ENCODE measurements around the gene MPND. TPM values are rescaled to one million over a fixed set of nuclear protein-coding genes. Genes with fewer than 3 reads are reported as not detected.

Gene MPND
- total RNA-seq, 2 experiments from 2014 or later = 7.2 to 19.1 TPM

GRCh38 chr19:4390017-4390566 lies 46.7 kb downstream of the MPND start:
- Histone ChIP-seq H3K4me1 (ENCODE audit: insufficient read depth, low read length, poor library complexity, severe bottlenecking) (no peaks in the 10 kb centered on the region), H4K20me1 (ENCODE audit: insufficient read depth, low read length) (no peaks in the 10 kb centered on the region; the same call in 1 of the 2 replicates), H3K79me2 (ENCODE audit: insufficient read depth, low read depth, low read length) (peaks cover 50% of the 10 kb centered on the region), H3K4me3 (ENCODE audit: low read depth, low read length, poor library complexity, severe bottlenecking) (no peak overlapping the region), H3K9me3 (ENCODE audit: low read length) (no peaks in the 10 kb centered on the region), H3K36me3 (ENCODE audit: insufficient read depth, low read length) (peaks cover 37% of the 10 kb centered on the region; the same call in 1 of the 2 replicates), H2AFZ (ENCODE audit: low read length) (no peak overlapping the region), H3K27ac (ENCODE audit: low read depth, low read length, poor library complexity, severe bottlenecking) (no peak overlapping the region), H3K4me2 (ENCODE audit: low read length) (no peak overlapping the region), H3K9me2 (ENCODE audit: insufficient read depth, low read length) (no peaks in the 10 kb centered on the region)
- intact Hi-C loops (cut with micrococcal nuclease; ENCODE audit: unreplicated experiment) = no loop called here
- DNase-seq (ENCODE audit: low spot score) = no peak
- ChIA-PET POLR2A (no interaction called here), CTCF (ENCODE audit: unreplicated experiment) (no interaction called here)
- BruUV-seq (replicated peaks) = no TSS peak
- TF ChIP-seq CTCF (conservative IDR thresholded peaks at IDR 0.05; ENCODE audit: low read length) (no peak), EZH2phosphoT487 (IDR thresholded peaks at IDR 0.05; ENCODE audit: borderline replicate concordance, low read depth, low read length) (no peak)

- H3K4me2 ChIP-seq (ENCODE audit: low read length) = no peak overlapping the region
- H4K20me1 ChIP-seq (ENCODE audit: insufficient read depth, low read length) = no peaks in the 10 kb centered on the region; the same call in 1 of the 2 replicates
- H3K79me2 ChIP-seq (ENCODE audit: insufficient read depth, low read depth, low read length) = peaks cover 53% of the 10 kb centered on the region
- H3K4me3 ChIP-seq (ENCODE audit: low read depth, low read length, poor library complexity, severe bottlenecking) = no peak overlapping the region
- intact Hi-C loops (cut with micrococcal nuclease; ENCODE audit: unreplicated experiment) = no loop called here
- ChIA-PET POLR2A (interaction anchor here (0.6 kb wide), 1 partner anchor 39 kb away, joined by 6 read pairs; no protein-coding TSS in a partner anchor), CTCF (ENCODE audit: unreplicated experiment) (no interaction called here)
- H3K9me3 ChIP-seq (ENCODE audit: low read length) = no peaks in the 10 kb centered on the region
- no peak overlapping the region for H2AFZ ChIP-seq (ENCODE audit: low read length)
- TF ChIP-seq CTCF (conservative IDR thresholded peaks at IDR 0.05; ENCODE audit: low read length) = no peak
- no peak for TF ChIP-seq EZH2phosphoT487 (IDR thresholded peaks at IDR 0.05; ENCODE audit: borderline replicate concordance, low read depth, low read length)
- H3K36me3 ChIP-seq (ENCODE audit: insufficient read depth, low read length) = peaks cover 36% of the 10 kb centered on the region; the same call in 1 of the 2 replicates
- H3K9me2 ChIP-seq (ENCODE audit: insufficient read depth, low read length) = no peaks in the 10 kb centered on the region
- no peak for DNase-seq (ENCODE audit: low spot score)
- no peak overlapping the region for H3K27ac ChIP-seq (ENCODE audit: low read depth, low read length, poor library complexity, severe bottlenecking)
- BruUV-seq (replicated peaks) = no TSS peak
- no peaks in the 10 kb centered on the region for H3K4me1 ChIP-seq (ENCODE audit: insufficient read depth, low read length, poor library complexity, severe bottlenecking)
Measured at GRCh38 chr19:4390567-4391305, 47.4 kb downstream of the MPND start.

GRCh38 chr19:4391306-4391693 lies 47.9 kb downstream of the MPND start:
- Histone ChIP-seq H4K20me1 (ENCODE audit: insufficient read depth, low read length) (no peaks in the 10 kb centered on the region; the same call in 1 of the 2 replicates), H3K4me3 (ENCODE audit: low read depth, low read length, poor library complexity, severe bottlenecking) (no peak overlapping the region), H3K36me3 (ENCODE audit: insufficient read depth, low read length) (peaks cover 39% of the 10 kb centered on the region; the same call in 1 of the 2 replicates), H3K9me3 (ENCODE audit: low read length) (no peaks in the 10 kb centered on the region), H3K4me2 (ENCODE audit: low read length) (no peak overlapping the region), H3K27ac (ENCODE audit: low read depth, low read length, poor library complexity, severe bottlenecking) (no peak overlapping the region), H3K4me1 (ENCODE audit: insufficient read depth, low read length, poor library complexity, severe bottlenecking) (no peaks in the 10 kb centered on the region), H2AFZ (ENCODE audit: low read length) (no peak overlapping the region), H3K9me2 (ENCODE audit: insufficient read depth, low read length) (no peaks in the 10 kb centered on the region), H3K79me2 (ENCODE audit: insufficient read depth, low read depth, low read length) (peaks cover 59% of the 10 kb centered on the region)
- ChIA-PET CTCF (ENCODE audit: unreplicated experiment) (no interaction called here), POLR2A (interaction anchor here (0.6 kb wide), 1 partner anchor 40 kb away, joined by 6 read pairs; no protein-coding TSS in a partner anchor)
- DNase-seq (ENCODE audit: low spot score) = no peak
- no TSS peak for BruUV-seq (replicated peaks)
- no peak for TF ChIP-seq EZH2phosphoT487 (IDR thresholded peaks at IDR 0.05; ENCODE audit: borderline replicate concordance, low read depth, low read length)
- TF ChIP-seq CTCF (conservative IDR thresholded peaks at IDR 0.05; ENCODE audit: low read length) = no peak
- intact Hi-C loops (cut with micrococcal nuclease; ENCODE audit: unreplicated experiment) = no loop called here

All from OCI-LY7 (cell line).